HG03460 (cell line): Measurements from ENCODE around the gene LMBR1L.
A peak's percentile ranks its signal among the peaks of the same experiment; 100 is the strongest.
"Not testable (repeated sequence)": the region's sequence is repeated elsewhere in the genome, so short reads cannot be mapped to it uniquely, and the experiment has no call there.

ENCODE experiments used
- ATAC-seq: cut with Tn5 transposase; IDR thresholded peaks from one replicate; pipeline ENCODE4 v1.9.1; 2021; ENCODE audit not compliant: unreplicated experiment

LMBR1L gene

GRCh38 chr12:49088150-49088931 is 22.3 kb downstream of the LMBR1L start:
- ATAC-seq = peak; percentile 74

- ATAC-seq = no peak
Observed at GRCh38 chr12:49086116-49086515, 24.5 kb downstream of the LMBR1L start.

GRCh38 chr12:49084438-49084837 is 26.2 kb downstream of the LMBR1L start:
- ATAC-seq = no peak

GRCh38 chr12:49079793-49080192 is 30.9 kb downstream of the LMBR1L start:
- ATAC-seq = no peak

GRCh38 chr12:49070971-49071370 is 39.7 kb downstream of the LMBR1L start:
- no peak for ATAC-seq

- ATAC-seq = peak; percentile 98
Observed at GRCh38 chr12:49069507-49070346, 40.9 kb downstream of the LMBR1L start, which contains the start of gene RHEBL1. Gene RHEBL1 (minus strand): TSS chr12:49069979. CDS start chr12:49069785, 194 bp downstream.

- ATAC-seq = no peak
Observed at GRCh38 chr12:49068879-49069506, 41.7 kb downstream of the LMBR1L start.

- no peak for ATAC-seq
Observed at GRCh38 chr12:49066120-49066519, 44.5 kb downstream of the LMBR1L start.

GRCh38 chr12:49064767-49065152 is 45.9 kb downstream of the LMBR1L start:
- no peak for ATAC-seq

- ATAC-seq = not testable (repeated sequence)
Observed at GRCh38 chr12:49061916-49062315, 48.7 kb downstream of the LMBR1L start.

GRCh38 chr12:49061157-49061650 is 49.4 kb downstream of the LMBR1L start:
- no peak for ATAC-seq

- ATAC-seq = peak; percentile 48
Observed at GRCh38 chr12:49060237-49061156, 50.1 kb downstream of the LMBR1L start, which contains the start of gene KMT2D. Gene KMT2D (minus strand): TSS chr12:49060794. CDS start chr12:49055324, 5,470 bp downstream.

GRCh38 chr12:49059299-49060171 is 51.1 kb downstream of the LMBR1L start:
- ATAC-seq = peak; percentile 16

GRCh38 chr12:49059045-49059298 is 51.7 kb downstream of the LMBR1L start:
- no peak for ATAC-seq

GRCh38 chr12:49058366-49059044 is 52.1 kb downstream of the LMBR1L start:
- ATAC-seq = no peak

GRCh38 chr12:49057888-49058287 is 52.8 kb downstream of the LMBR1L start:
- ATAC-seq = no peak

- ATAC-seq = peak; percentile 63
Observed at GRCh38 chr12:49055978-49056754, 54.5 kb downstream of the LMBR1L start.

- no peak for ATAC-seq
Observed at GRCh38 chr12:49055092-49055491, 55.6 kb downstream of the LMBR1L start.
